ENCODE measurements around the gene CELF1. TPM values are rescaled to one million over a fixed set of nuclear protein-coding genes. Genes with fewer than 3 reads are reported as not detected.
"Not testable (repeated sequence)": the region's sequence is repeated elsewhere in the genome, so short reads cannot be mapped to it uniquely, and the experiment has no call there.

The CELF1 gene
- polyA plus RNA-seq, 1 of the 3 experiments (the other 2 are of a cell fraction), result 47.5 TPM

DNA sequence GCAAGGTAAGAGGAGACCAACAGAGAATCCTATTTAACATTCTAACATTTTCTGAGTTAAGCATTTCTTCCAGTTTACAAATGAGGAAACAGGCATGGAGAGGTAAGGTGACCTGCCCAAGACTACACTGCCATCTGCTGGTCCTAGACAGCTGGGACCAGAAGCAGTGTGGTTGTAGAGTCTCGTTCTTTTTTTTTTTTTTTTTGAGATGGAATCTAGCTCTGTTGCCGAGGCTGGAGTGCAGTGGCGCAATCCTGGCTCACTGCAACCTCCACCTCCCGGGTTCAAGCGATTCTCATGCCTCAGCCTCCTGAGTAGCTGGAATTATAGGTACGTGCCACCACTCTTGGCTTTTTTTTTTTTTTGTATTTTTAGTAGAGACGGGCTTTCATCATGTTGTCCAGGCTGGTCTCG is 98.7 kb downstream of the CELF1 start:
- not testable (repeated sequence) for H3K79me2 ChIP-seq (ENCODE audit: insufficient read depth); H3K4me2 ChIP-seq; H3K36me3 ChIP-seq (replicated peaks in 1 of 2; ENCODE audit: control insufficient read depth in 1 of 2, insufficient read depth in 2 of 2, low read length in 1 of 2); H3K9me2 ChIP-seq; H3K9me3 ChIP-seq; H4K20me1 ChIP-seq (ENCODE audit: insufficient read depth); H2AFZ ChIP-seq (ENCODE audit: low read depth); H3K4me1 ChIP-seq (ENCODE audit: control insufficient read depth in 1 of 2, insufficient read depth in 2 of 2, low read depth in 1 of 2, low read length in 1 of 2); H3K9ac ChIP-seq; H3F3A ChIP-seq (replicated peaks; ENCODE audit: insufficient read depth); H3K27ac ChIP-seq (ENCODE audit: low read depth in 2 of 2, low read length in 1 of 2); H3K4me3 ChIP-seq (ENCODE audit: low read depth in 2 of 2, low read length in 1 of 2); H3K27me3 ChIP-seq (ENCODE audit: insufficient read depth)
- 33% methylated on average over 8 of the region's 8 CpGs for WGBS (ENCODE audit: low lambda C conversion rate)
- peak; percentile 80 for DNase-seq
- POLR2A ChIA-PET, result interaction anchor here (0.5 to 1.2 kb wide), 2 partner anchors 29 to 41 kb away, joined by 3 to 4 read pairs; no protein-coding TSS in a partner anchor
- TF ChIP-seq SMC3 (IDR thresholded peaks at IDR 0.05; ENCODE audit: low read depth, low read length) (peak; percentile 64), RAD21 (IDR thresholded peaks at IDR 0.05; ENCODE audit: low read length) (peak; percentile 82)
- TF ChIP-seq, protein P1, sequence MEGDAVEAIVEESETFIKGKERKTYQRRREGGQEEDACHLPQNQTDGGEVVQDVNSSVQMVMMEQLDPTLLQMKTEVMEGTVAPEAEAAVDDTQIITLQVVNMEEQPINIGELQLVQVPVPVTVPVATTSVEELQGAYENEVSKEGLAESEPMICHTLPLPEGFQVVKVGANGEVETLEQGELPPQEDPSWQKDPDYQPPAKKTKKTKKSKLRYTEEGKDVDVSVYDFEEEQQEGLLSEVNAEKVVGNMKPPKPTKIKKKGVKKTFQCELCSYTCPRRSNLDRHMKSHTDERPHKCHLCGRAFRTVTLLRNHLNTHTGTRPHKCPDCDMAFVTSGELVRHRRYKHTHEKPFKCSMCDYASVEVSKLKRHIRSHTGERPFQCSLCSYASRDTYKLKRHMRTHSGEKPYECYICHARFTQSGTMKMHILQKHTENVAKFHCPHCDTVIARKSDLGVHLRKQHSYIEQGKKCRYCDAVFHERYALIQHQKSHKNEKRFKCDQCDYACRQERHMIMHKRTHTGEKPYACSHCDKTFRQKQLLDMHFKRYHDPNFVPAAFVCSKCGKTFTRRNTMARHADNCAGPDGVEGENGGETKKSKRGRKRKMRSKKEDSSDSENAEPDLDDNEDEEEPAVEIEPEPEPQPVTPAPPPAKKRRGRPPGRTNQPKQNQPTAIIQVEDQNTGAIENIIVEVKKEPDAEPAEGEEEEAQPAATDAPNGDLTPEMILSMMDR (IDR thresholded peaks at IDR 0.05), result peak; percentile 91
- CTCF ChIA-PET, result interaction anchor here (0.7 to 3.3 kb wide), 15 partner anchors 8 to 399 kb away, joined by 3 to 22 read pairs (median 4); no protein-coding TSS in a partner anchor

DNA sequence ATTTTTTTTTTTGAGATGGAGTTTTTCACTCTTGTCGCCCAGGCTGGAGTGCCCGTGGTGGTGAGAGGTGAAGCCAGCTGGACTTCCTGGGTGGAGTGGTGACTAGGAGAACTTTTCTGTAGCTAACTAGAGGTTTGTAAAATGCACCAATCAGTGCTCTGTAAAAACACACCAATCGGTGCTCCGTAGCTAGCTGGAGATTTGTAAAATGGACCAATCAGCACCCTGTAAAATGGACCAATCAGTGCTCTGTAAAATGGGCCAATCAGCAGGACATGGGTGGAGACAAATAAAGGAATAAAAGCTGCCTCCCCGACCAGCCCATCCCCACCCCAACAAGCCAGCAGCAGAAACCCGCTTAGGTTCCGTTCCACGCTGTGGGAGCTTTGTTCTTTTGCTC is 99.6 kb downstream of the CELF1 start:
- Histone ChIP-seq H3K9ac (no peak overlapping the region), H3K9me3 (no peaks in the 10 kb centered on the region), H3K79me2 (ENCODE audit: insufficient read depth) (no peaks in the 10 kb centered on the region), H3K36me3 (replicated peaks in 1 of 2; ENCODE audit: control insufficient read depth in 1 of 2, insufficient read depth in 2 of 2, low read length in 1 of 2) (no peaks in the 10 kb centered on the region), H4K20me1 (ENCODE audit: insufficient read depth) (no peaks in the 10 kb centered on the region), H3K9me2 (no peaks in the 10 kb centered on the region), H3K27ac (ENCODE audit: low read depth in 2 of 2, low read length in 1 of 2) (no peak overlapping the region), H3K4me2 (no peak overlapping the region), H3F3A (replicated peaks; ENCODE audit: insufficient read depth) (peaks cover 7% of the 10 kb centered on the region), H3K27me3 (ENCODE audit: insufficient read depth) (no peaks in the 10 kb centered on the region), H3K4me1 (ENCODE audit: control insufficient read depth in 1 of 2, insufficient read depth in 2 of 2, low read depth in 1 of 2, low read length in 1 of 2) (peaks cover 0 to 11% of the 10 kb centered on the region in 2 experiments; a peak in 1 of 4 replicates), H2AFZ (ENCODE audit: low read depth) (no peak overlapping the region), H3K4me3 (ENCODE audit: low read depth in 2 of 2, low read length in 1 of 2) (no peak overlapping the region)
- TF ChIP-seq, protein P2, sequence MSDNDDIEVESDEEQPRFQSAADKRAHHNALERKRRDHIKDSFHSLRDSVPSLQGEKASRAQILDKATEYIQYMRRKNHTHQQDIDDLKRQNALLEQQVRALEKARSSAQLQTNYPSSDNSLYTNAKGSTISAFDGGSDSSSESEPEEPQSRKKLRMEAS (IDR thresholded peaks at IDR 0.05; ENCODE audit: low read depth), result no peak
- TF ChIP-seq, protein P3, sequence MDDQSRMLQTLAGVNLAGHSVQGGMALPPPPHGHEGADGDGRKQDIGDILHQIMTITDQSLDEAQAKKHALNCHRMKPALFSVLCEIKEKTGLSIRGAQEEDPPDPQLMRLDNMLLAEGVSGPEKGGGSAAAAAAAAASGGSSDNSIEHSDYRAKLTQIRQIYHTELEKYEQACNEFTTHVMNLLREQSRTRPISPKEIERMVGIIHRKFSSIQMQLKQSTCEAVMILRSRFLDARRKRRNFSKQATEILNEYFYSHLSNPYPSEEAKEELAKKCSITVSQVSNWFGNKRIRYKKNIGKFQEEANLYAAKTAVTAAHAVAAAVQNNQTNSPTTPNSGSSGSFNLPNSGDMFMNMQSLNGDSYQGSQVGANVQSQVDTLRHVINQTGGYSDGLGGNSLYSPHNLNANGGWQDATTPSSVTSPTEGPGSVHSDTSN (IDR thresholded peaks at IDR 0.05), result no peak
- no peak for TF ChIP-seq MXI1 (IDR thresholded peaks at IDR 0.05; ENCODE audit: low read depth, low read length)
- TF ChIP-seq, protein P1 (IDR thresholded peaks at IDR 0.05), result no peak
- TF ChIP-seq TAF1 (IDR thresholded peaks at IDR 0.05; ENCODE audit: borderline replicate concordance, low read depth, low read length), result no peak
- TF ChIP-seq FOXJ3 (CRISPR knock-in tag; IDR thresholded peaks at IDR 0.05), result no peak
- no peak for TF ChIP-seq GABPA (IDR thresholded peaks at IDR 0.05; ENCODE audit: low read depth)
- TF ChIP-seq POLR2AphosphoS5 (IDR thresholded peaks at IDR 0.05; ENCODE audit: low read depth, low read length), result no peak
- TF ChIP-seq EP300 (IDR thresholded peaks at IDR 0.05; ENCODE audit: borderline replicate concordance in 1 of 2, low read depth in 1 of 2, low read length in 1 of 2), result no peak
- TF ChIP-seq, protein P4, sequence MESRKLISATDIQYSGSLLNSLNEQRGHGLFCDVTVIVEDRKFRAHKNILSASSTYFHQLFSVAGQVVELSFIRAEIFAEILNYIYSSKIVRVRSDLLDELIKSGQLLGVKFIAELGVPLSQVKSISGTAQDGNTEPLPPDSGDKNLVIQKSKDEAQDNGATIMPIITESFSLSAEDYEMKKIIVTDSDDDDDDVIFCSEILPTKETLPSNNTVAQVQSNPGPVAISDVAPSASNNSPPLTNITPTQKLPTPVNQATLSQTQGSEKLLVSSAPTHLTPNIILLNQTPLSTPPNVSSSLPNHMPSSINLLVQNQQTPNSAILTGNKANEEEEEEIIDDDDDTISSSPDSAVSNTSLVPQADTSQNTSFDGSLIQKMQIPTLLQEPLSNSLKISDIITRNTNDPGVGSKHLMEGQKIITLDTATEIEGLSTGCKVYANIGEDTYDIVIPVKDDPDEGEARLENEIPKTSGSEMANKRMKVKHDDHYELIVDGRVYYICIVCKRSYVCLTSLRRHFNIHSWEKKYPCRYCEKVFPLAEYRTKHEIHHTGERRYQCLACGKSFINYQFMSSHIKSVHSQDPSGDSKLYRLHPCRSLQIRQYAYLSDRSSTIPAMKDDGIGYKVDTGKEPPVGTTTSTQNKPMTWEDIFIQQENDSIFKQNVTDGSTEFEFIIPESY (IDR thresholded peaks at IDR 0.05; ENCODE audit: borderline replicate concordance, low read depth), result no peak
- TF ChIP-seq YY1 (IDR thresholded peaks at IDR 0.05; ENCODE audit: low read depth), result no peak
- CTCF ChIA-PET, result interaction anchor here (0.6 to 3.3 kb wide), 14 partner anchors 8 to 300 kb away, joined by 3 to 22 read pairs (median 4); no protein-coding TSS in a partner anchor
- POLR2A ChIA-PET, result no interaction called here
- no peak for DNase-seq
- 98% methylated on average over 8 of the region's 8 CpGs for WGBS (ENCODE audit: low lambda C conversion rate)
